GM23338 (cell line): ENCODE measurements around the gene SNX5. TPM values are rescaled to one million over a fixed set of nuclear protein-coding genes. Genes with fewer than 3 reads are reported as not detected.

Experiments used
- ATAC-seq: fragments of 200-7000 bp; cut with Tn5 transposase; 3 replicates; pipeline ENCODE4 v1.9.1; 2020
- DNase-seq: peaks from one replicate; pipeline ENCODE4 v3.0.0-alpha.2; 2015; ENCODE audit warnings: low spot score
- H2AFZ ChIP-seq: fragments of 200-600 bp; sonication (generic); 2 replicates; pipeline ENCODE4 v1.8.0; 2016; ENCODE audit warnings: antibody characterized with exemption, mild to moderate bottlenecking, moderate library complexity
- H3F3A ChIP-seq: fragments of 200-600 bp; sonication (generic); replicated peaks from 2 replicates; pipeline ENCODE4 v1.8.0; 2017; ENCODE audit warnings: antibody characterized with exemption, mixed run types, low read depth
- H3K27ac ChIP-seq: fragments of 200-600 bp; sonication (generic); 2 replicates; pipeline ENCODE4 v1.6.1; 2016; ENCODE audit warnings: low read depth
- H3K27me3 ChIP-seq: fragments of 200-600 bp; sonication (generic); 2 replicates; pipeline ENCODE4 v1.8.0; 2016; ENCODE audit warnings: mild to moderate bottlenecking, mixed run types, moderate library complexity; ENCODE audit not compliant: insufficient read depth
- H3K36me3 ChIP-seq: fragments of 200-600 bp; sonication (generic); 2 replicates; pipeline ENCODE4 v1.8.0; 2016; ENCODE audit warnings: mild to moderate bottlenecking; ENCODE audit not compliant: insufficient read depth
- H3K4me1 ChIP-seq: fragments of 200-600 bp; sonication (generic); 2 replicates; pipeline ENCODE4 v1.8.0; 2016; ENCODE audit warnings: mild to moderate bottlenecking, moderate library complexity; ENCODE audit not compliant: insufficient read depth
- H3K4me2 ChIP-seq: fragments of 200-600 bp; sonication (generic); 2 replicates; pipeline ENCODE4 v1.7.1; 2017; ENCODE audit warnings: mixed run types
- H3K4me3 ChIP-seq: fragments of 200-600 bp; sonication (generic); 2 replicates; pipeline ENCODE4 v1.6.1; 2016; ENCODE audit warnings: mixed run types
- H3K79me2 ChIP-seq: fragments of 200-600 bp; sonication (generic); replicated peaks from 2 replicates; pipeline ENCODE4 v1.8.0; 2017; ENCODE audit warnings: mild to moderate bottlenecking; ENCODE audit not compliant: insufficient read depth
- H3K9me2 ChIP-seq: fragments of 200-600 bp; sonication (generic); 2 replicates; pipeline ENCODE4 v1.8.0; 2017; ENCODE audit not compliant: insufficient read depth
- H4K20me1 ChIP-seq: fragments of 200-600 bp; sonication (generic); replicated peaks from 2 replicates; pipeline ENCODE4 v1.8.0; 2017; ENCODE audit warnings: mild to moderate bottlenecking; ENCODE audit not compliant: insufficient read depth
- H3K27ac Mint-ChIP-seq: 2 replicates; pipeline ENCODE4 v1.8.0; 2020; ENCODE audit warnings: inconsistent platforms, mild to moderate bottlenecking, moderate library complexity, mixed read lengths
- H3K27me3 Mint-ChIP-seq: 3 replicates; pipeline ENCODE4 v1.8.0; 2022; ENCODE audit warnings: low read depth, mild to moderate bottlenecking, moderate library complexity, mixed read lengths, inconsistent platforms; ENCODE audit not compliant: insufficient read depth, poor library complexity
- H3K36me3 Mint-ChIP-seq: 3 replicates; pipeline ENCODE4 v1.8.0; 2021; ENCODE audit warnings: low read depth, mild to moderate bottlenecking, inconsistent platforms, moderate library complexity, mixed read lengths
- H3K4me1 Mint-ChIP-seq: 3 replicates; pipeline ENCODE4 v1.8.0; 2020; ENCODE audit warnings: mild to moderate bottlenecking, inconsistent platforms, mixed read lengths
- H3K4me3 Mint-ChIP-seq: 3 replicates; pipeline ENCODE4 v1.8.0; 2021; ENCODE audit warnings: moderate library complexity, mild to moderate bottlenecking, inconsistent platforms, mixed read lengths
- H3K9me3 Mint-ChIP-seq: 3 replicates; pipeline ENCODE4 v1.8.0; 2020; ENCODE audit warnings: moderate library complexity, mild to moderate bottlenecking, inconsistent platforms, mixed read lengths
- CREB1 ChIP-seq: fragments of 250-450 bp; sonication (Bioruptor Pico); IDR thresholded peaks from 2 replicates; pipeline ENCODE4 v1.5.0; 2020; ENCODE audit warnings: low read depth, mild to moderate bottlenecking, moderate library complexity
- ETS1 ChIP-seq: IDR thresholded peaks from 2 replicates; pipeline ENCODE4 v1.6.1; 2016; ENCODE audit warnings: antibody characterized with exemption
- EZH2phosphoT487 ChIP-seq: fragments of 200-600 bp; sonication (generic); IDR thresholded peaks from one replicate; pipeline ENCODE4 v1.8.1; 2018; ENCODE audit warnings: antibody characterized with exemption; ENCODE audit not compliant: unreplicated experiment
- JUNB ChIP-seq: IDR thresholded peaks from one replicate; pipeline ENCODE4 v1.6.1; 2016; ENCODE audit warnings: antibody characterized with exemption; ENCODE audit not compliant: unreplicated experiment
- NANOG ChIP-seq: IDR thresholded peaks from 2 replicates; pipeline ENCODE4 v1.6.1; 2016; ENCODE audit warnings: antibody characterized with exemption, borderline replicate concordance
- REST ChIP-seq: IDR thresholded peaks from one replicate; pipeline ENCODE4 v1.6.1; 2018; ENCODE audit warnings: antibody characterized with exemption; ENCODE audit not compliant: unreplicated experiment
- ZNF331 ChIP-seq: fragments of 250-450 bp; sonication (Bioruptor Pico); IDR thresholded peaks from 2 replicates; pipeline ENCODE4 v1.5.0; 2020; ENCODE audit warnings: low read depth, mild to moderate bottlenecking, moderate library complexity
- polyA plus RNA-seq: library from polyadenylated mRNA; unstranded; fragments of >200 nt; fragmentation: Nextera tagmentation; extraction: Ambion mirVana; gene quantifications from 2 replicates; pipeline ENCODE4 v1.2.1, GENCODE V29; 2016
- total RNA-seq: library from RNA; depleted of rRNA; stranded (reverse); fragments of >200 nt; shearing (Covaris generic); gene quantifications from 2 replicates; pipeline ENCODE4 v1.2.3, GENCODE V29; 2014

Gene SNX5
- total and polyA plus RNA-seq, 2 experiments from 2014 or later: 167 to 287 TPM

- no peaks in the 10 kb centered on the region for H3K27me3 ChIP-seq
- H3K4me2 ChIP-seq: no peak overlapping the region
- Mint-ChIP-seq H3K4me1 (peaks cover 42% of the 10 kb centered on the region), H3K4me3 (no peak overlapping the region), H3K9me3 (no peaks in the 10 kb centered on the region), H3K36me3 (peaks cover 81% of the 10 kb centered on the region), H3K27ac (no peak overlapping the region), H3K27me3 (peaks cover 11% of the 10 kb centered on the region)
- H3K4me1 ChIP-seq: peaks cover 21% of the 10 kb centered on the region
- H2AFZ ChIP-seq: no peak overlapping the region
- DNase-seq (no peak), ATAC-seq (no peak)
- H3K36me3 ChIP-seq: peaks cover 73% of the 10 kb centered on the region
- peaks cover 72% of the 10 kb centered on the region for H3F3A ChIP-seq
- TF ChIP-seq REST (no peak), JUNB (no peak), ZNF331 (CRISPR knock-in tag) (no peak), NANOG (no peak), CREB1 (CRISPR knock-in tag) (no peak), EZH2phosphoT487 (no peak)
- H3K27ac ChIP-seq: peak overlapping the region; percentile 83
- H3K79me2 ChIP-seq: peaks cover 35% of the 10 kb centered on the region
- H4K20me1 ChIP-seq: peaks cover 57% of the 10 kb centered on the region
- H3K9me2 ChIP-seq: no peaks in the 10 kb centered on the region
- H3K4me3 ChIP-seq: no peak overlapping the region
Observed at GRCh38 chr20:17943343-17943742, 25.3 kb downstream of the SNX5 start.

- H3K4me2 ChIP-seq: no peak overlapping the region
- Mint-ChIP-seq H3K27me3 (peaks cover 11% of the 10 kb centered on the region), H3K27ac (no peak overlapping the region), H3K4me1 (peaks cover 53% of the 10 kb centered on the region), H3K9me3 (no peaks in the 10 kb centered on the region), H3K36me3 (peaks cover 65% of the 10 kb centered on the region), H3K4me3 (no peak overlapping the region)
- H2AFZ ChIP-seq: no peak overlapping the region
- DNase-seq: no peak
- peaks cover 57% of the 10 kb centered on the region for H3K36me3 ChIP-seq
- TF ChIP-seq ETS1 (no peak), REST (no peak), EZH2phosphoT487 (no peak)
- peaks cover 35% of the 10 kb centered on the region for H3K4me1 ChIP-seq
- H3K27ac ChIP-seq: peak overlapping the region; percentile 83; the same call in 1 of the 2 replicates
- no peaks in the 10 kb centered on the region for H3K9me2 ChIP-seq
- no peaks in the 10 kb centered on the region for H3K27me3 ChIP-seq
- no peak for ATAC-seq
- H3F3A ChIP-seq: peaks cover 61% of the 10 kb centered on the region
- peaks cover 22% of the 10 kb centered on the region for H3K79me2 ChIP-seq
- no peak overlapping the region for H3K4me3 ChIP-seq
- peaks cover 45% of the 10 kb centered on the region for H4K20me1 ChIP-seq
Observed at GRCh38 chr20:17941826-17942196, 26.8 kb downstream of the SNX5 start.
